Endothelial cell of umbilical vein (primary cell): Measurements from ENCODE around the gene CEP83. TPM values are rescaled to one million over a fixed set of nuclear protein-coding genes. Genes with fewer than 3 reads are reported as not detected.
"Not testable (repeated sequence)": the region's sequence is repeated elsewhere in the genome, so short reads cannot be mapped to it uniquely, and the experiment has no call there.

Source experiments
- BruUV-seq: library from RNA; stranded (reverse); fragments of 400-500 nt; replicated peaks from 2 replicates; lab custom pipeline; 2021; lab: Mats Ljungman, UMichigan
- CTCF ChIA-PET: fragments of 300-600, 350-600 bp; sonication (Branson Sonifier 250); formaldehyde crosslinking; loops from one replicate; lab custom pipeline; 2021; ENCODE audit warnings: antibody characterized with exemption, inconsistent platforms; lab: Charles Lee
- POLR2A ChIA-PET: fragments of 300-600, 350-600 bp; sonication (Branson Sonifier 250); formaldehyde crosslinking; loops from one replicate; lab custom pipeline; 2021; ENCODE audit warnings: antibody characterized with exemption, inconsistent platforms; lab: Charles Lee
- DNase-seq: peaks from one replicate; pipeline ENCODE4 v3.0.0-alpha.2; 2011; ENCODE audit warnings: low read depth, low spot score
- FAIRE-seq: peaks from 2 replicates; lab custom pipeline; 2011; peaks lifted over from hg19 to GRCh38; lab: Jason Lieb, UNC
- H2AFZ ChIP-seq: 2 replicates; pipeline ENCODE4 v1.6.0; 2012; ENCODE audit warnings: low read depth, low read length, control low read depth, inconsistent platforms
- H3K27ac ChIP-seq: 2 replicates; pipeline ENCODE4 v1.5.1; 2011; ENCODE audit warnings: low read depth, mild to moderate bottlenecking, control low read depth, low read length, moderate library complexity; ENCODE audit not compliant: insufficient read depth
- H3K27me3 ChIP-seq, 2 experiments: 2 replicates each; pipeline versions ENCODE4 v1.6.0 to v1.6.1; 2011; ENCODE audit warnings: low read length in 2 of 2, mixed read lengths in 1 of 2; ENCODE audit not compliant: control insufficient read depth in 2 of 2, insufficient read depth in 2 of 2
- H3K36me3 ChIP-seq, 2 experiments: 2 replicates in 1 of 2; 3 replicates in 1 of 2; pipeline ENCODE4 v1.5.1; 2011; ENCODE audit warnings: low read length in 2 of 2, mild to moderate bottlenecking in 1 of 2, moderate library complexity in 1 of 2; ENCODE audit not compliant: control insufficient read depth in 2 of 2, insufficient read depth in 2 of 2; ENCODE audit errors: extremely low read depth in 1 of 2
- H3K4me1 ChIP-seq: 3 replicates; pipeline ENCODE4 v1.5.1; 2011; ENCODE audit warnings: mild to moderate bottlenecking, low read length; ENCODE audit not compliant: control insufficient read depth, insufficient read depth; ENCODE audit errors: extremely low read depth
- H3K4me2 ChIP-seq: 2 replicates; pipeline ENCODE4 v1.6.1; 2011; ENCODE audit warnings: low read length, control low read depth, mixed read lengths; ENCODE audit not compliant: insufficient read depth
- H3K4me3 ChIP-seq, 3 experiments: fragments of 200-600 bp in 1 of 3; sonication (generic), shearing (Covaris generic) in 1 of 3; replicated peaks in 1 of 3; 2 replicates each; pipeline ENCODE4 v1.5.1; 2011 to 2016; ENCODE audit warnings: control low read depth in 3 of 3, low read length in 3 of 3, mild to moderate bottlenecking in 2 of 3, inconsistent platforms in 1 of 3, low read depth in 1 of 3, moderate library complexity in 1 of 3; ENCODE audit not compliant: insufficient read depth in 1 of 3
- H3K79me2 ChIP-seq: 2 replicates; pipeline ENCODE4 v1.6.0; 2012; ENCODE audit warnings: low read length, inconsistent platforms; ENCODE audit not compliant: control insufficient read depth, insufficient read depth
- H3K9ac ChIP-seq: replicated peaks from 2 replicates; pipeline ENCODE3; 2011; ENCODE audit warnings: low read length, control low read depth; ENCODE audit not compliant: insufficient read depth; ENCODE audit errors: extremely low read depth
- H3K9me1 ChIP-seq: replicated peaks from 3 replicates; pipeline ENCODE4 v1.6.0; 2011; ENCODE audit warnings: mild to moderate bottlenecking, low read length; ENCODE audit not compliant: control insufficient read depth, insufficient read depth; ENCODE audit errors: extremely low read depth
- H3K9me3 ChIP-seq: replicated peaks from 2 replicates; pipeline ENCODE4 v1.5.1; 2012; ENCODE audit warnings: low read length, inconsistent platforms; ENCODE audit not compliant: control insufficient read depth, insufficient read depth
- H4K20me1 ChIP-seq: replicated peaks from 2 replicates; pipeline ENCODE3; 2011; ENCODE audit warnings: mild to moderate bottlenecking, low read length; ENCODE audit not compliant: control insufficient read depth, insufficient read depth; ENCODE audit errors: extremely low read depth
- FOS ChIP-seq: IDR thresholded peaks from 2 replicates; pipeline ENCODE4 v1.6.1; 2011; ENCODE audit warnings: mild to moderate bottlenecking, low read length, moderate library complexity, borderline replicate concordance; ENCODE audit not compliant: insufficient read depth
- JUN ChIP-seq: IDR thresholded peaks from 2 replicates; pipeline ENCODE4 v1.6.1; 2011; ENCODE audit warnings: borderline replicate concordance, low read depth; ENCODE audit not compliant: insufficient read length, insufficient read depth
- dilution Hi-C: fragments of 300-500 bp; cut with MboI; formaldehyde crosslinking; loops from one replicate; pipeline ENCODE4 v1.15.0; 2019; ENCODE audit warnings: low sequenced_read_pairs; ENCODE audit not compliant: extremely low pct_ligation_motif_present
- intact Hi-C: fragments of 100-400 bp; cut with micrococcal nuclease; formaldehyde crosslinking; loops from one replicate; pipeline ENCODE4 v1.10.0; 2022
- polyA plus RNA-seq, 4 experiments: library from polyadenylated mRNA; depleted of rRNA in 3 of 4; stranded (reverse) in 3 of 4; unstranded in 1 of 4; fragments of >200 nt; gene quantifications; 2 replicates each; pipeline versions ENCODE4 v1.2.1 to v1.2.3, GENCODE V29; 2011 to 2012; ENCODE audit warnings: missing spikeins in 1 of 4
- total RNA-seq: library from RNA; stranded (reverse); gene quantifications from 2 replicates; pipeline ENCODE4 v1.2.3, GENCODE V29; 2021

The CEP83 gene
- total and polyA plus RNA-seq, 2 donors (not counting 3 experiments of a cell fraction or from before 2014, with no cell fraction given): 2.9 to 15.3 TPM

- Histone ChIP-seq H4K20me1 (no peaks in the 10 kb centered on the region), H3K79me2 (no peaks in the 10 kb centered on the region), H3K36me3 (no peaks in the 10 kb centered on the region), H3K9me1 (no peaks in the 10 kb centered on the region), H3K9ac (no peak overlapping the region), H3K4me2 (no peak overlapping the region), H3K4me3 (no peak overlapping the region), H3K27ac (no peak overlapping the region), H2AFZ (no peak overlapping the region), H3K9me3 (no peaks in the 10 kb centered on the region), H3K4me1 (no peaks in the 10 kb centered on the region), H3K27me3 (no peaks in the 10 kb centered on the region)
- no TSS peak for BruUV-seq
- DNase-seq (no peak), FAIRE-seq (no peak)
- TF ChIP-seq FOS: no peak
- no peak for TF ChIP-seq JUN
- POLR2A ChIA-PET: interaction anchor here (0.6 kb wide), 1 partner anchor 47 kb away, joined by 5 read pairs; no protein-coding TSS in a partner anchor
- intact Hi-C loops (no loop called here), dilution Hi-C loops (no loop called here)
- CTCF ChIA-PET: no interaction called here
Measured at GRCh38 chr12:94390130-94390485, 69.6 kb downstream of the CEP83 start.

- H3K4me3 ChIP-seq, H3K27me3 ChIP-seq, H2AFZ ChIP-seq, H3K36me3 ChIP-seq, H3K79me2 ChIP-seq, intact Hi-C loops, H3K9me1 ChIP-seq, DNase-seq, CTCF ChIA-PET, dilution Hi-C loops, H3K4me2 ChIP-seq, H3K9me3 ChIP-seq, H4K20me1 ChIP-seq, H3K4me1 ChIP-seq, BruUV-seq, FAIRE-seq, H3K9ac ChIP-seq, H3K27ac ChIP-seq: not testable (repeated sequence)
- POLR2A ChIA-PET: interaction anchor here (0.6 kb wide), 1 partner anchor 46 kb away, joined by 5 read pairs; no protein-coding TSS in a partner anchor
Measured at GRCh38 chr12:94389482-94390129, 70.1 kb downstream of the CEP83 start.
